GM12873 (cell line): ENCODE measurements around the gene HMGCS2.

Experiments used
- CTCF ChIP-seq: IDR thresholded peaks from 2 replicates; pipeline ENCODE4 v1.5.1; 2012; ENCODE audit warnings: low read depth, mild to moderate bottlenecking, moderate library complexity, low read length, control low read depth; ENCODE audit not compliant: insufficient read depth; ENCODE audit errors: missing control alignments

Gene HMGCS2

GRCh38 chr1:119787776-119788175, 19.1 kb upstream of the HMGCS2 start:
- TF ChIP-seq CTCF: no peak

- TF ChIP-seq CTCF: no peak
These were observed 15.6 kb upstream of the HMGCS2 start for GRCh38 chr1:119784191-119784781.

- no peak for TF ChIP-seq CTCF
These were observed 14.9 kb upstream of the HMGCS2 start for GRCh38 chr1:119783354-119784185.

DNA sequence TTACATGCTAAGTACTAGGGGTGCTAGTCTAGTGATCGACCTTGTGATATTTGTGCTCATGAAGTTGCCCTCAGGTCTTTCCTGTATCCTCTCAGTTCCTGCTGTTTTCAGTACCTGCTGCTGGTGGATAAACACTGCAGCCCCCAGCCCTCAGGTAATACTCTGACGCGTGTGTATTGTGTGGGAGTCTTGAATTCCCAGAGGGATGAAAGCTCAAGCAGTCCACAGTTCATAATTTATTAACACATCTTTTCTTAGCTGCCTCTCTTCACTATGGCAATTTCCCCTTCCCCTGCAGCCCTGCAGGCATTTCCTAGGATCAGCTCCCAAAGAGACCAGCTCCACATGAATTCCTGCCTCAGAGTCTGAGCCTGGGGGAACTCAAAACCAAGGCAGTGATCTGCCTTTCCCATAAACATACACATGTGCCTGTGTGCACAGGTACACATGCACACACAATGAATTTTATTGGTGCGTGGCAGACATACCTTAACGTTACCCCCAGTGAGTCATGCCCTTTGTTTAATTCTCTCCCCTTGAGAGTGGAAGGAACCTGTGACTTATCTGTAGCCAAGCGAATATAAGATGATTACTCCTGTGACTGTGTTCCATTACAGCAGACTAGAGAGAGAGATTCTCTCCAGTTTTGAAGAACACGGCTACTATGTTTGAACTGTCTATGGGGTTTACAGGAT, 14.1 kb upstream of the HMGCS2 start:
- TF ChIP-seq CTCF: no peak

DNA sequence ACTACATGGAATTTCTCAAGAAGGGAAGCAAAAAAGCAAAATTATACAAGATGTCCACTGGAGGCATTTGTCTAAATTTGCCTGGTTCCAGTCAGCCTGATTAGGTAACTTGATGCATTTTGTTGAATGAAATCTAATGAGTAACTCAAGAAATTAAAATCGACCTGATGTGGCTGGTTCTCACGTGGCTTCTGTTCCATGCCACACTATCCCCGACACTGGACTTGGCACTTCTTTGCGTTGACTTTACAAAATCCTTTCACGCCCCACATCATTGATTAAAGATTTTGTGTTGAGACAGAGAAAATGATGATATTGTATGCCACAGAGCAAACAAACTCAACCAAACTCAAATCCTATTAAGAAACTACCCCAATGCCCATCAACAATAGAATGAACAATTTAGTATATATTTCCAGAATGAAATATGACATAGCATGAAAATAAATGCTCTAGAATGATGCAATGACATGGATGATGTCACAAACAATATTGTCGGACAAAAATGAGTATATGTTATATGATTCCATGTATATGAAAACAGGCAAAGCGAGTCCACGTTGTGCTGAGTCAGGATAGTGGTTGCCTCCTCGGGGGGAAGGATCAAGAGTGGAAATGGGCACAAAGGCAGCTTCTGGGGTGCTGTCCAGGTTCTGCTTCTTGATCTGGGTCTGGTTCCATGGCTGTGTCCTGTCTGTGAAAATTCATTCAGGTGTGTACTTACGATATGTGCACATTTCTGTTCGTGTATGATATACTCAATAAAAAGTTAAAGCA, 12.9 kb upstream of the HMGCS2 start:
- TF ChIP-seq CTCF: no peak

- TF ChIP-seq CTCF: no peak
These were observed 11.2 kb upstream of the HMGCS2 start for GRCh38 chr1:119779869-119780356.
